Ishikawa (cell line): ENCODE measurements around the gene LETM1.

Experiments used
- CEBPB ChIP-seq: IDR thresholded peaks from 2 replicates; pipeline ENCODE4 v1.6.1; 2012
- CREB1 ChIP-seq: IDR thresholded peaks from 2 replicates; pipeline ENCODE4 v1.6.1; 2012; ENCODE audit warnings: low read depth
- EGR1 ChIP-seq: IDR thresholded peaks from 2 replicates; pipeline ENCODE4 v1.6.1; 2012
- EP300 ChIP-seq: IDR thresholded peaks from 2 replicates; pipeline ENCODE4 v1.6.1; 2012; ENCODE audit warnings: borderline replicate concordance
- FOXM1 ChIP-seq: IDR thresholded peaks from 2 replicates; pipeline ENCODE4 v1.6.1; 2012; ENCODE audit warnings: low read depth, borderline replicate concordance
- MAX ChIP-seq: IDR thresholded peaks from 2 replicates; pipeline ENCODE4 v1.6.1; 2012
- NFIC ChIP-seq: IDR thresholded peaks from 2 replicates; pipeline ENCODE4 v1.6.1; 2012
- RAD21 ChIP-seq: IDR thresholded peaks from 2 replicates; pipeline ENCODE4 v1.6.1; 2012; ENCODE audit warnings: low read depth
- REST ChIP-seq: IDR thresholded peaks from 2 replicates; pipeline ENCODE4 v1.6.1; 2012; ENCODE audit warnings: low read depth, mild to moderate bottlenecking
- TAF1 ChIP-seq: IDR thresholded peaks from 2 replicates; pipeline ENCODE4 v1.6.1; 2012; ENCODE audit warnings: low read depth, mild to moderate bottlenecking
- TCF12 ChIP-seq: IDR thresholded peaks from 2 replicates; pipeline ENCODE4 v1.6.1; 2012; ENCODE audit warnings: low read depth
- TEAD4 ChIP-seq: IDR thresholded peaks from 2 replicates; pipeline ENCODE4 v1.6.1; 2012
- USF1 ChIP-seq: IDR thresholded peaks from 2 replicates; pipeline ENCODE4 v1.6.1; 2012
- YY1 ChIP-seq: IDR thresholded peaks from 2 replicates; pipeline ENCODE4 v1.6.1; 2012; ENCODE audit warnings: low read depth
- ZBTB7A ChIP-seq: IDR thresholded peaks from 2 replicates; pipeline ENCODE4 v1.6.1; 2012; ENCODE audit warnings: low read depth

The LETM1 gene

GRCh38 chr4:1832690-1833089 is 23.3 kb downstream of the LETM1 start:
- TF ChIP-seq YY1 (no peak), ZBTB7A (no peak), RAD21 (no peak), CEBPB (no peak), EP300 (no peak), USF1 (no peak), TEAD4 (no peak), CREB1 (no peak), MAX (no peak)

GRCh38 chr4:1831331-1831730 is 24.6 kb downstream of the LETM1 start:
- no peak for TF ChIP-seq NFIC
- no peak for TF ChIP-seq EGR1

- TF ChIP-seq ZBTB7A (no peak), FOXM1 (no peak), EGR1 (no peak), TEAD4 (no peak), CREB1 (no peak), YY1 (no peak), EP300 (no peak), REST (no peak), TCF12 (no peak), USF1 (no peak), RAD21 (no peak), NFIC (no peak), TAF1 (no peak), CEBPB (no peak)
Observed at GRCh38 chr4:1830642-1831228, 25.2 kb downstream of the LETM1 start.

- TF ChIP-seq CREB1 (no peak), RAD21 (no peak), EGR1 (no peak), TEAD4 (no peak), EP300 (no peak), ZBTB7A (no peak), MAX (no peak), TAF1 (no peak), USF1 (no peak), TCF12 (no peak), CEBPB (no peak), REST (no peak), FOXM1 (no peak), YY1 (no peak), NFIC (no peak)
Observed at GRCh38 chr4:1830234-1830633, 25.7 kb downstream of the LETM1 start.

- TF ChIP-seq NFIC, result no peak
- TF ChIP-seq MAX, result no peak
- TF ChIP-seq RAD21, result no peak
Observed at GRCh38 chr4:1826531-1827350, 29.2 kb downstream of the LETM1 start.
